GM13976 (cell line): Measurements from ENCODE around the gene SNTG2.

Experiments
- DNase-seq: peaks from one replicate; pipeline ENCODE4 v3.0.0; 2012; ENCODE audit warnings: low spot score
- in situ Hi-C: fragments of 300-500 bp; cut with MboI; formaldehyde crosslinking; loops from one replicate; pipeline ENCODE4 v1.12.0; 2022; ENCODE audit warnings: low sequenced_read_pairs, mixed read lengths, inconsistent platforms; ENCODE audit not compliant: unreplicated experiment
- TF ChIP-seq, protein P1 (sequence below): IDR thresholded peaks from 2 replicates; pipeline ENCODE4 v1.5.1; 2012; ENCODE audit warnings: borderline replicate concordance, mild to moderate bottlenecking; ENCODE audit not compliant: insufficient read depth; ENCODE audit errors: extremely low read depth, missing control alignments, control extremely low read depth

Gene SNTG2

DNA sequence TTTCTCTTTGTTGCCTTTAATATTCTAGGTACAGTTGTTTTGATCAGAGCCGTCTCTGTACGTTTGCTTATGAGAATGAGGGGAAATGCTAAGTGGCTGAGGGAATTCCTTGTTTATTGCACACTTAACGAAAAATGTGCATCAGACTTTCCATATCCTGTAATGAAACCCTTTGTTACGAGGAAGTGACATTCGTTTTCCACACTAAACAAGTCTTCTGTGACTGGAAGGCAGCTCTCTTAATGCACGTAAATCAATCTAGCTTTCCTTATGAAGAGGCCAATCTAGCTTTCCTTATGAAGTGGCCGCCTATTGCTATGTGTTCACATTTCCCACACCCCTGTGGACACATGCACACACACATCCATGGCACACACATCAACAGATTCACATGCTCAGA lies 186.2 kb downstream of the SNTG2 start:
- in situ Hi-C loops, result no loop called here
- TF ChIP-seq, protein P1, sequence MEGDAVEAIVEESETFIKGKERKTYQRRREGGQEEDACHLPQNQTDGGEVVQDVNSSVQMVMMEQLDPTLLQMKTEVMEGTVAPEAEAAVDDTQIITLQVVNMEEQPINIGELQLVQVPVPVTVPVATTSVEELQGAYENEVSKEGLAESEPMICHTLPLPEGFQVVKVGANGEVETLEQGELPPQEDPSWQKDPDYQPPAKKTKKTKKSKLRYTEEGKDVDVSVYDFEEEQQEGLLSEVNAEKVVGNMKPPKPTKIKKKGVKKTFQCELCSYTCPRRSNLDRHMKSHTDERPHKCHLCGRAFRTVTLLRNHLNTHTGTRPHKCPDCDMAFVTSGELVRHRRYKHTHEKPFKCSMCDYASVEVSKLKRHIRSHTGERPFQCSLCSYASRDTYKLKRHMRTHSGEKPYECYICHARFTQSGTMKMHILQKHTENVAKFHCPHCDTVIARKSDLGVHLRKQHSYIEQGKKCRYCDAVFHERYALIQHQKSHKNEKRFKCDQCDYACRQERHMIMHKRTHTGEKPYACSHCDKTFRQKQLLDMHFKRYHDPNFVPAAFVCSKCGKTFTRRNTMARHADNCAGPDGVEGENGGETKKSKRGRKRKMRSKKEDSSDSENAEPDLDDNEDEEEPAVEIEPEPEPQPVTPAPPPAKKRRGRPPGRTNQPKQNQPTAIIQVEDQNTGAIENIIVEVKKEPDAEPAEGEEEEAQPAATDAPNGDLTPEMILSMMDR, result no peak
- DNase-seq, result no peak

GRCh38 chr2:1137264-1137663 lies 186.6 kb downstream of the SNTG2 start:
- TF ChIP-seq, protein P1, result no peak
- in situ Hi-C loops, result no loop called here
- DNase-seq, result no peak

GRCh38 chr2:1137913-1138391 lies 187.3 kb downstream of the SNTG2 start:
- no peak for DNase-seq
- TF ChIP-seq, protein P1, result no peak
- in situ Hi-C loops, result no loop called here

- DNase-seq, result peak; percentile 53
- in situ Hi-C loops, result no loop called here
- TF ChIP-seq, protein P1, result peak; percentile 84
Observed at GRCh38 chr2:1140389-1141003, 189.8 kb downstream of the SNTG2 start.

- in situ Hi-C loops, result no loop called here
- DNase-seq, result no peak
- TF ChIP-seq, protein P1, result no peak
Observed at GRCh38 chr2:1141079-1141478, 190.4 kb downstream of the SNTG2 start.

GRCh38 chr2:1143129-1143528 lies 192.5 kb downstream of the SNTG2 start:
- TF ChIP-seq, protein P1, result no peak
- no peak for DNase-seq
- in situ Hi-C loops, result no loop called here

DNA sequence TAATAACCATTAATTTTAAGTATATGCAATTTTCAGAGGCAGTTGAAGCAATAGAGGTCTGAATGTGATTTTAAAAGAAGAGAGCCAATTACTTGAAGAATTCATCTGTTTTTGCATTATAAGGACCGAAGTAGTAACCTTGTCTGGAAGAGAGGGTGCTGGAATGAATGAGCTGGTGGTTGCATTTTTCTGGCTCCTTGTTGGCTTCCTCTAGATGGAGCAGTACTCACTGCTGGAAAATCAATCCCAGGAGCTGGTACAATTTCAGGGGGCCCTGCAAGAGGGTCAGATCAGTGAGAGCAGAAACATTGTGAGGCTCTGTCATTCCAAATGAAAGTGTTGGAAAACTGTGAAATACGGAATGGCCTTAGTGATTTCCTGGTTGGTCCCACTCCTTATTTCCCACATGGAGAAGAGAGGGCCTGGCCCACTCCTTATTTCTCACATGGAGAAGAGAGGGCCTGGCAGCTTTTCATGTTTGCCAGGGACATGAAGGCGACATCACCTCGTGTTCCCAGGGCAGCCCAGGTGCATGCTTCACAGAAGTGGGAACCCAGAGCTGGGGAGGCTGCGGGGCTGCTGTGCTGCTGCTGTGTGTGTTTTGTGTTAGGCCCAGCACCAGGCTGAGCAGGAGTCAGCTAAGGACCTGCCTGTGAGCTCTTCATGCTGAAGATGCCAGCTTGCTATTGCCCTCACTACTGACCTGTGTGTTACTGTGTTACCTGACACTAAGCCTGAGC lies 197.4 kb downstream of the SNTG2 start:
- TF ChIP-seq, protein P1, result no peak
- in situ Hi-C loops, result no loop called here
- DNase-seq, result no peak
